ENCODE data around the gene SHB. TPM values are rescaled to one million over a fixed set of nuclear protein-coding genes. Genes with fewer than 3 reads are reported as not detected.

SHB gene
- total and polyA plus RNA-seq, 2 of the 13 experiments (the other 11 are each of a cell fraction or from before 2014, with no cell fraction given): 19.4 to 20.7 TPM

GRCh38 chr9:37919956-37920335, 149.1 kb downstream of the SHB start:
- FAIRE-seq (no peak), ATAC-seq (no peak), DNase-seq (ENCODE audit: low spot score) (no peak)
- Histone ChIP-seq H3K36me3 (replicated peaks in 1 of 2; ENCODE audit: control insufficient read depth in 1 of 2, insufficient read depth in 2 of 2, low read length in 2 of 2) (peaks cover 42 to 74% of the 10 kb centered on the region in 2 experiments), H3K9ac (ENCODE audit: insufficient read depth, low read depth, low read length) (no peak overlapping the region), H4K20me1 (ENCODE audit: insufficient read depth, low read length) (peaks cover 27% of the 10 kb centered on the region; the same call in 1 of the 2 replicates), H2AFZ (ENCODE audit: low read length) (no peak overlapping the region), H3K79me2 (ENCODE audit: insufficient read depth, low read length) (no peaks in the 10 kb centered on the region), H3K4me3 (replicated peaks in 1 of 3; ENCODE audit: insufficient read depth in 1 of 3, low read depth in 2 of 3, low read length in 3 of 3) (no peak overlapping the region), H3K4me1 (ENCODE audit: insufficient read depth, low read length) (no peaks in the 10 kb centered on the region), H3K27me3 (ENCODE audit: control insufficient read depth in 1 of 2, insufficient read depth in 2 of 2, low read length in 2 of 2) (no peaks in the 10 kb centered on the region), H3K9me3 (ENCODE audit: low read length) (no peaks in the 10 kb centered on the region), H3K4me2 (ENCODE audit: low read depth, low read length) (no peak overlapping the region), H3K27ac (ENCODE audit: extremely low read length, insufficient read depth, low read length) (no peak overlapping the region)
- intact Hi-C loops (cut with micrococcal nuclease; ENCODE audit: unreplicated experiment): no loop called here
- no TSS peak for BruUV-seq (replicated peaks)
- CTCF ChIA-PET (ENCODE audit: low intra/inter-chr PET ratio, low total read pairs): no interaction called here
- WGBS (ENCODE audit: low lambda C conversion rate): 97% methylated on average over 6 of the region's 6 CpGs
- no peak for TF ChIP-seq MBD4 (IDR thresholded peaks at IDR 0.05; ENCODE audit: borderline replicate concordance, low read length)
- TF ChIP-seq POLR2G (IDR thresholded peaks at IDR 0.05; ENCODE audit: low read depth, low read length): 0 out of 2 replicates have a peak, but pooled peaks have one; percentile 3
- POLR2A ChIA-PET: no interaction called here
- in situ Hi-C loops (cut with HindIII; ENCODE audit: extremely low pct_ligation_motif_present, low pct_unique_long_range_greater_than_20kb): loop anchor here (25.0 kb wide), 1 partner anchor 433 kb away; the partner anchor contains the start of gene POLR1E

- no peak for ATAC-seq
- in situ Hi-C loops (cut with HindIII; ENCODE audit: extremely low pct_ligation_motif_present, low pct_unique_long_range_greater_than_20kb): loop anchor here (25.0 kb wide), 1 partner anchor 432 kb away; the partner anchor contains the start of gene POLR1E
- H3K79me2 ChIP-seq (ENCODE audit: insufficient read depth, low read length): no peaks in the 10 kb centered on the region
- H3K9ac ChIP-seq (ENCODE audit: insufficient read depth, low read depth, low read length): no peak overlapping the region
- H3K36me3 ChIP-seq (replicated peaks in 1 of 2; ENCODE audit: control insufficient read depth in 1 of 2, insufficient read depth in 2 of 2, low read length in 2 of 2): peaks cover 38 to 70% of the 10 kb centered on the region in 2 experiments
- 93% methylated on average over 12 of the region's 16 CpGs for WGBS (ENCODE audit: low lambda C conversion rate)
- H3K9me3 ChIP-seq (ENCODE audit: low read length): no peaks in the 10 kb centered on the region
- no peak for DNase-seq (ENCODE audit: low spot score)
- no peak overlapping the region for H3K27ac ChIP-seq (ENCODE audit: extremely low read length, insufficient read depth, low read length)
- intact Hi-C loops (cut with micrococcal nuclease; ENCODE audit: unreplicated experiment): no loop called here
- H3K27me3 ChIP-seq (ENCODE audit: control insufficient read depth in 1 of 2, insufficient read depth in 2 of 2, low read length in 2 of 2): no peaks in the 10 kb centered on the region
- no peak overlapping the region for H2AFZ ChIP-seq (ENCODE audit: low read length)
- H4K20me1 ChIP-seq (ENCODE audit: insufficient read depth, low read length): peaks cover 24% of the 10 kb centered on the region; the same call in 1 of the 2 replicates
- H3K4me1 ChIP-seq (ENCODE audit: insufficient read depth, low read length): no peaks in the 10 kb centered on the region
- FAIRE-seq: no peak
- ChIA-PET CTCF (ENCODE audit: low intra/inter-chr PET ratio, low total read pairs) (no interaction called here), POLR2A (no interaction called here)
- no TSS peak for BruUV-seq (replicated peaks)
- TF ChIP-seq ZNF790 (CRISPR knock-in tag; IDR thresholded peaks at IDR 0.05; ENCODE audit: borderline replicate concordance) (no peak), NFATC3 (CRISPR knock-in tag; IDR thresholded peaks at IDR 0.05) (no peak), HNRNPL (IDR thresholded peaks at IDR 0.05; ENCODE audit: low read depth, low read length) (no peak), KDM3A (CRISPR knock-in tag; IDR thresholded peaks at IDR 0.05; ENCODE audit: low read depth) (no peak), SSRP1 (CRISPR knock-in tag; IDR thresholded peaks at IDR 0.05) (no peak), TEAD2 (CRISPR knock-in tag; IDR thresholded peaks at IDR 0.05) (no peak), SAP130 (CRISPR knock-in tag; IDR thresholded peaks at IDR 0.05; ENCODE audit: low read depth) (no peak), SATB2 (CRISPR knock-in tag; IDR thresholded peaks at IDR 0.05) (no peak), ZNF503 (CRISPR knock-in tag; IDR thresholded peaks at IDR 0.05) (no peak), KDM1A (CRISPR knock-in tag; IDR thresholded peaks at IDR 0.05) (no peak), GABPB1 (CRISPR knock-in tag; IDR thresholded peaks at IDR 0.05) (no peak), IKZF1 (IDR thresholded peaks at IDR 0.05) (no peak), ZNF335 (CRISPR knock-in tag; IDR thresholded peaks at IDR 0.05) (no peak)
- TF ChIP-seq, protein P1, sequence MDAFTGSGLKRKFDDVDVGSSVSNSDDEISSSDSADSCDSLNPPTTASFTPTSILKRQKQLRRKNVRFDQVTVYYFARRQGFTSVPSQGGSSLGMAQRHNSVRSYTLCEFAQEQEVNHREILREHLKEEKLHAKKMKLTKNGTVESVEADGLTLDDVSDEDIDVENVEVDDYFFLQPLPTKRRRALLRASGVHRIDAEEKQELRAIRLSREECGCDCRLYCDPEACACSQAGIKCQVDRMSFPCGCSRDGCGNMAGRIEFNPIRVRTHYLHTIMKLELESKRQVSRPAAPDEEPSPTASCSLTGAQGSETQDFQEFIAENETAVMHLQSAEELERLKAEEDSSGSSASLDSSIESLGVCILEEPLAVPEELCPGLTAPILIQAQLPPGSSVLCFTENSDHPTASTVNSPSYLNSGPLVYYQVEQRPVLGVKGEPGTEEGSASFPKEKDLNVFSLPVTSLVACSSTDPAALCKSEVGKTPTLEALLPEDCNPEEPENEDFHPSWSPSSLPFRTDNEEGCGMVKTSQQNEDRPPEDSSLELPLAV (CRISPR knock-in tag; conservative IDR thresholded peaks at IDR 0.05; ENCODE audit: low read depth): no peak
- H3K4me3 ChIP-seq (replicated peaks in 1 of 3; ENCODE audit: insufficient read depth in 1 of 3, low read depth in 2 of 3, low read length in 3 of 3): no peak overlapping the region
- H3K4me2 ChIP-seq (ENCODE audit: low read depth, low read length): no peak overlapping the region
Measured at GRCh38 chr9:37919246-37919955, 149.6 kb downstream of the SHB start.

Measured in HepG2 (cell line).